Smooth muscle cell (in vitro differentiated cells): ENCODE results near the gene LRRC75A. TPM values are rescaled to one million over a fixed set of nuclear protein-coding genes. Genes with fewer than 3 reads are reported as not detected.

ENCODE experiments used
- DNase-seq: peaks from one replicate; lab custom pipeline; 2025; ENCODE audit not compliant: unreplicated experiment; lab: John Stamatoyannopoulos, UW
- H2AFZ ChIP-seq: fragments of 200-600 bp; sonication (generic); 2 replicates; pipeline ENCODE4 v1.6.0; 2016; ENCODE audit warnings: antibody characterized with exemption, low read depth, mild to moderate bottlenecking
- H3F3A ChIP-seq: fragments of 200-600 bp; sonication (generic); 2 replicates; pipeline ENCODE4 v1.6.0; 2017; ENCODE audit warnings: antibody characterized with exemption, low read depth
- H3K27ac ChIP-seq: fragments of 200-600 bp; sonication (generic); 2 replicates; pipeline ENCODE4 v1.5.1; 2016; ENCODE audit warnings: low read depth, mild to moderate bottlenecking
- H3K27me3 ChIP-seq: fragments of 200-600 bp; sonication (generic); 2 replicates; pipeline ENCODE4 v1.6.1; 2016; ENCODE audit warnings: low read depth, mild to moderate bottlenecking
- H3K36me3 ChIP-seq: fragments of 200-600 bp; sonication (generic); 2 replicates; pipeline ENCODE4 v1.5.1; 2016; ENCODE audit warnings: low read depth
- H3K4me1 ChIP-seq: fragments of 200-600 bp; sonication (generic); 2 replicates; pipeline ENCODE4 v1.5.1; 2016; ENCODE audit warnings: low read depth
- H3K4me2 ChIP-seq: fragments of 200-600 bp; sonication (generic); 2 replicates; pipeline ENCODE4 v1.6.0; 2016; ENCODE audit warnings: mild to moderate bottlenecking
- H3K4me3 ChIP-seq: fragments of 200-600 bp; sonication (generic); 2 replicates; pipeline ENCODE4 v1.5.1; 2016; ENCODE audit warnings: mild to moderate bottlenecking
- H3K79me2 ChIP-seq: fragments of 200-600 bp; sonication (generic); 2 replicates; pipeline ENCODE4 v1.6.0; 2016; ENCODE audit warnings: low read depth, mild to moderate bottlenecking
- H3K9ac ChIP-seq: fragments of 200-600 bp; sonication (generic); 2 replicates; pipeline ENCODE4 v1.6.0; 2016; ENCODE audit warnings: low read depth
- H3K9me3 ChIP-seq: fragments of 200-600 bp; sonication (generic); replicated peaks from 2 replicates; pipeline ENCODE4 v1.5.1; 2016; ENCODE audit warnings: low read depth
- H4K20me1 ChIP-seq: fragments of 200-600 bp; sonication (generic); 2 replicates; pipeline ENCODE4 v1.6.0; 2016; ENCODE audit warnings: low read depth
- CTCF ChIP-seq: fragments of 200-600 bp; sonication (generic); IDR thresholded peaks from 2 replicates; pipeline ENCODE4 v1.5.1; 2017; ENCODE audit warnings: borderline replicate concordance, mild to moderate bottlenecking, antibody characterized with exemption; ENCODE audit not compliant: insufficient read depth, poor library complexity, severe bottlenecking
- WGBS: methylation state at CpG from one replicate; pipeline ENCODE4 v1.1.7; 2016; ENCODE audit warnings: low lambda C conversion rate; 5-methylcytosine and 5-hydroxymethylcytosine counted together
- polyA plus RNA-seq: library from polyadenylated mRNA; unstranded; fragments of >200 nt; fragmentation: Nextera tagmentation; extraction: Ambion mirVana; gene quantifications from 2 replicates; pipeline ENCODE4 v1.2.1, GENCODE V29; 2016
- total RNA-seq: library from RNA; depleted of rRNA; stranded (reverse); fragments of >200 nt; gene quantifications from 2 replicates; pipeline ENCODE4 v1.2.3, GENCODE V29; 2014

Gene LRRC75A
- total and polyA plus RNA-seq, 2 experiments from 2014 or later = 0.76 to 2.2 TPM

DNA sequence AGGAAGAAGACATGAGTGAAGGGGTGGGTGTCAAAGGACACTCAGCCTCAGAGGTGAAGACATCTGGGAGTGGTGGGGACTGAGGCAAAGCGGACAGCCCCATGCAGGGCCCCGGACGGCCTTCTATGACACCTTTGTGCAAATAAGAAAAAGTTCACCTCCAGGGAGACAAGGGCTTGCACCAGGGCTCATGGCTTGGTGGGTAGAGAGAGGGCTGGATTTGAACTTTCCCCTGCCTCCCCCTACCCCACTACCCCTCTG, 30.5 kb downstream of the LRRC75A start:
- no peak overlapping the region for H3K9ac ChIP-seq
- no peaks in the 10 kb centered on the region for H3F3A ChIP-seq
- no peak overlapping the region for H3K27ac ChIP-seq
- TF ChIP-seq CTCF = no peak
- no peaks in the 10 kb centered on the region for H3K36me3 ChIP-seq
- H2AFZ ChIP-seq = no peak overlapping the region
- H4K20me1 ChIP-seq = no peaks in the 10 kb centered on the region
- H3K4me3 ChIP-seq = no peak overlapping the region
- no peaks in the 10 kb centered on the region for H3K9me3 ChIP-seq
- no peak overlapping the region for H3K4me2 ChIP-seq
- no peaks in the 10 kb centered on the region for H3K79me2 ChIP-seq
- 97% methylated on average over 3 of the region's 3 CpGs for WGBS
- peaks cover 7% of the 10 kb centered on the region for H3K4me1 ChIP-seq
- DNase-seq = no peak
- H3K27me3 ChIP-seq = no peaks in the 10 kb centered on the region

DNA sequence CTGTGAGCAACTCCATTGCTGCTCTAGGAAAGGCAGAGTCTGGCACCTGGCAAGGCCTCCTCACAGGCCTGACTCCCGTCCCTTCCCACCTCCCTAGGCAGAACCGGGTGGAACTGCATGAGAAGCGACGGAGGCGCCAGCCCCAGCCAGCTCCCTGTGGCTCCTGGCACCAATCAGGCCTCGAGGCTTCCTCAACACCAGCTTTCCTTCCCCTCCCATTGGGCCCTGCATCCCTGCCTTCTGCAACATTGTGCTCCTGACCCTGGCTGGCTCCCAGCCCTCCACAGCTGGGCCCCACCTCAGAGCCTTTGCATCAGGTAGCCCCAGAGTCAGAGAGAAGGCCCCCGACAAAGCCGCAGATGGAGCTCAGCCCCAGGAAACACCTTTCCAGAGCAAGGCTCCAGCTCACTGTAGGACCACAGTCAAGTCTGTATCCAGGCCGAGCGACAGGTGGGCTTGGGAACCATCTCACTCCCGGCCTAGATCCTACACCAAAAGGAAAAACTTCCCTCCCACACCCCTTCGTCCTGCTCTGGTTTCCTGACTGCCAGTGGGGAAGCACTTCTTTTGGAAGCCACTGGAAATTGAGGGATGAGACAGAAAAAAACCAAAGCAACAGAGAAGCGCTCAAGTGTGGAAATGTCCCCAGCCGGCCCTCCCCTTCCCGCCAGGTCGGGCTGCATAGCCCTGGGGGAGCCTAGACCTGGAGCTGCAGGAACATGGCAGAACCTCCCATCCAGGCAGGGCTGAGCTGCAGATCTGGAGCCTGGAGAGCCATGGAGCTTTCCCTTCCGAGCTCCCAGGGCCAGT, 31.0 kb downstream of the LRRC75A start:
- no peak overlapping the region for H3K27ac ChIP-seq
- H3K27me3 ChIP-seq = no peaks in the 10 kb centered on the region
- no peaks in the 10 kb centered on the region for H3K79me2 ChIP-seq
- no peak for DNase-seq
- no peaks in the 10 kb centered on the region for H3K9me3 ChIP-seq
- H4K20me1 ChIP-seq = no peaks in the 10 kb centered on the region
- 96% methylated on average over 17 of the region's 17 CpGs for WGBS
- H3K4me3 ChIP-seq = no peak overlapping the region
- H3K4me1 ChIP-seq = peaks cover 7% of the 10 kb centered on the region
- H2AFZ ChIP-seq = no peak overlapping the region
- no peak for TF ChIP-seq CTCF
- no peak overlapping the region for H3K4me2 ChIP-seq
- H3K36me3 ChIP-seq = no peaks in the 10 kb centered on the region
- no peaks in the 10 kb centered on the region for H3F3A ChIP-seq
- H3K9ac ChIP-seq = no peak overlapping the region

- WGBS = 87% methylated on average over 5 of the region's 5 CpGs
- Histone ChIP-seq H3K4me2 (no peak overlapping the region), H3K36me3 (no peaks in the 10 kb centered on the region), H3K9ac (no peak overlapping the region), H3K9me3 (no peaks in the 10 kb centered on the region), H3K27me3 (no peaks in the 10 kb centered on the region), H3F3A (no peaks in the 10 kb centered on the region), H3K4me1 (peaks cover 7% of the 10 kb centered on the region), H3K4me3 (no peak overlapping the region), H3K79me2 (no peaks in the 10 kb centered on the region), H3K27ac (no peak overlapping the region), H2AFZ (no peak overlapping the region), H4K20me1 (no peaks in the 10 kb centered on the region)
- no peak for DNase-seq
- no peak for TF ChIP-seq CTCF
Measured at GRCh38 chr17:16459855-16460550, 32.0 kb downstream of the LRRC75A start.
